ENCODE measurements around the gene STAMBP.

Gene STAMBP

DNA sequence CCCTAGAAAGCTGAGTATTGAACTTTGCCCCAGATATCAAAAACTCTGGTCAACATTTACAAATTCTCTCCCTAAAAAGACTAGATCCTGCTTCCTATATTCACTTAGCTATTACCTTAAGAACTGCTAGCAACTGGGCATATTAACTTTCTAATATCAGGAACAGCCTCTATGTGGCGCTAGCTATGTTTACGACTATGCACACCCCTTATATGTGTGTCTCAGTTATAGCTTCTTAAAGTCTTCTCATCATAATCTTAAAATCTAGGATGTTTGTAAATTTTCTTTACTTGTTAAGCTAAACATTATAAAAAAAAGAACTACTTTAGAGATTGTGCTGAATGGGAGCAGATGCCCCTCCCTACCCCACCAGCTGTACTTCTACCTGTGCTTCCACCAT, 1.7 kb upstream of the STAMBP start:
- peak overlapping the region; percentile 64 for H3K4me3 Mint-ChIP-seq

DNA sequence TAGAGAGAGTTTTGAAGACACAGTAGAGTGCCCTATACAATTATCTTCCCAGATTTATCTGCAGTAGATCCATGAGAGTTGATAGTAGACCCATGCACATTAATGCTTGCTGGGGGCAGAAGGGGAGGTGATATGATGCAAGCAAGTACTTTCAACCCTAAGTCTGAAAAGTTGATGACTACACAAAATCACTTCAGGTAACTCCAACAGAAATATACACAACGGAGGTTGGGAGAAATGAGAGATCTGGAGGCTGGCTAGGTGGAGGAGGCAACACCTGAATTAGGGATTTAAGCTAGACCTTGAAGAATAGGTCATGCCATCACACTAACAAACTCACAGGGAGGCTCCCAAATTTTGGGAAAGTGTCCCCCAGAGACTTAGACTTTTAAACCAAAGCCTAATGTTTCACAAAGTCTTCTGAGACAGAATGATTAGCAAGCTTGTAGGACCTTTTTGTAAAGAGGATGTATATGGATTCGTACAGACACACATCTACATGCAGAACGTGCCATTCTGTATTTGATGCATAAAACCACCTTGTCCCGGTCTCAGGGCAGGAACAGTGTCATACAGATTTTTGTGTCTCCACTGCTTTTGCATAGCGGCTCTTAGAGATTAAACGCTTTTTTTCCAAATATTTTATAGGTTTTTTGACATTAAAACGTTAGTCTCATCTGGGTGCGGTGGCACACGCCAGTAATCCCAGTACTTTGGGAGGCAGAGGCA, 937 bp upstream of the STAMBP start:
- H3K36me3 Mint-ChIP-seq, result peaks cover 13% of the 10 kb centered on the region
- H3K4me1 Mint-ChIP-seq, result peaks cover 50% of the 10 kb centered on the region
- no peak for ATAC-seq
- peak overlapping the region; percentile 89 for H3K27ac Mint-ChIP-seq
- H3K4me3 Mint-ChIP-seq, result peak overlapping the region; percentile 99
- no peaks in the 10 kb centered on the region for H3K9me3 Mint-ChIP-seq
- no peaks in the 10 kb centered on the region for H3K27me3 Mint-ChIP-seq

More for the DNA sequence above, 1.7 kb upstream of the STAMBP start:
- Mint-ChIP-seq H3K27ac (peak overlapping the region; percentile 89), H3K4me1 (peaks cover 52% of the 10 kb centered on the region), H3K27me3 (no peaks in the 10 kb centered on the region), H3K9me3 (no peaks in the 10 kb centered on the region), H3K36me3 (peaks cover 5% of the 10 kb centered on the region)
- ATAC-seq, result no peak

DNA sequence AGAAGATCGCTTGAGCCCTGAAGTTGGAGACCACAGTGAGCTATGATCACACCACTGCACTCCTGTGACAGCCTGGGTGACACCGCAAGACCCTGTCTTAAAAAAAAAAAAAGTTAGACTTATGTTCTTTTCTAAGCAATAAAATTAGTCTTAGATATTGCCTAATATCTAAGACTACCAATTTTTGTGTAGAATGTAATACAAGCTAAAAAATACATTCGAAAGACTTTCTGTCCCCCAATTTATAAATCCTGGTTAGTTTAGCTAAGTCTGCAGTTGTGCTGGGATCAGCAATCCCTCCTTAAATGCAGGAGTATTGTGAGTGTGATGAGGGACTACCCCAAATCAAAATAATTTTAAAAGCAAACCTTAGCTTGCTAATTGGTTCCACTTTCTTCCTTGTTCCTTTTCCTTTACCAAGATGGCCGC, 358 bp upstream of the STAMBP start:
- H3K4me3 Mint-ChIP-seq, result peak overlapping the region; percentile 99
- H3K27me3 Mint-ChIP-seq, result no peaks in the 10 kb centered on the region
- peak overlapping the region; percentile 89 for H3K27ac Mint-ChIP-seq
- H3K4me1 Mint-ChIP-seq, result peaks cover 46% of the 10 kb centered on the region
- no peaks in the 10 kb centered on the region for H3K9me3 Mint-ChIP-seq
- ATAC-seq, result no peak
- H3K36me3 Mint-ChIP-seq, result peaks cover 16% of the 10 kb centered on the region

DNA sequence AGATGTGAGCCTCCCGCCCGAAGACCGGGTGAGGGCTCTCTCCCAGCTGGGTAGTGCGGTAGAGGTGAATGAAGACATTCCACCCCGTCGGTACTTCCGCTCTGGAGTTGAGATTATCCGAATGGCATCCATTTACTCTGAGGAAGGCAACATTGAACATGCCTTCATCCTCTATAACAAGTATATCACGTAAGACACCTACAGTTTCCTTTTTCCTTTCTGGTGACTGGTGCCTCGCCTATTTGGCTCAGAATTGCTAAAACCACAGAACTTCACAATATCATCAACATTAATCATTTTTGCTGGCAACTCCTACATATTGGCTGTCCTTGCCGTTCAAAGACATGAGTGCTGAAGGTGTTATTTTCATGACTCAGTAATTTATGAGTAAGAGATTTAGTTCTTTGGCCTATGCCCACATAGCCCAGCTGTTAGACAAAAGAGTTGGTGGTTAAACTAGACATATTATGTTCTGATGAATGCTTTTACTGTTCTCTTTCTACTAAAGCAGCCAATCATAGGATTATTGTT, 2.2 kb downstream of the STAMBP start:
- no peak for ATAC-seq
- H3K4me1 Mint-ChIP-seq, result peaks cover 40% of the 10 kb centered on the region

DNA sequence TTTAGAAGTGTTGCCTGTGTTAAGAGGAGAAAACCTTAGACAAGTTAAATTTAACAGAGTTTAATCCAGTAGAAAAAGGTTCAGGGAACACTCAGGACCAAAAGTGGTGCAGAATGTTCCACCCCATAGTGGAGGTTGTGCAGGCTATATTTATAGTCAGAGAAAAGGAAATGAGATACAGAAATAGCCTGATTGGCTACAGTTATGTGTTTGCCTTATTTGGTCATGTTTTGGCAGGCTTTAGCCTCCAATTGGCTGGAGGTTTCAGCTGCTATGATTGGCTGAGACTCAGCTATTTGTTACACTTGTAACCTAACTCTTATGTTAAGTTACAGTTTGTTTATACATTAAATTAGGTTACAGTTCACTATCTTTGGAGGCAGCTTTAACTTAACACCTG, 4.2 kb downstream of the STAMBP start:
- Mint-ChIP-seq H3K36me3 (peaks cover 30% of the 10 kb centered on the region), H3K27ac (no peak overlapping the region), H3K9me3 (no peaks in the 10 kb centered on the region), H3K4me3 (no peak overlapping the region), H3K27me3 (no peaks in the 10 kb centered on the region), H3K4me1 (peaks cover 38% of the 10 kb centered on the region)
- no peak for ATAC-seq

More for the DNA sequence above, 2.2 kb downstream of the STAMBP start:
- H3K9me3 Mint-ChIP-seq, result no peaks in the 10 kb centered on the region
- no peaks in the 10 kb centered on the region for H3K27me3 Mint-ChIP-seq
- no peak overlapping the region for H3K4me3 Mint-ChIP-seq
- no peak overlapping the region for H3K27ac Mint-ChIP-seq
- H3K36me3 Mint-ChIP-seq, result peaks cover 30% of the 10 kb centered on the region

DNA sequence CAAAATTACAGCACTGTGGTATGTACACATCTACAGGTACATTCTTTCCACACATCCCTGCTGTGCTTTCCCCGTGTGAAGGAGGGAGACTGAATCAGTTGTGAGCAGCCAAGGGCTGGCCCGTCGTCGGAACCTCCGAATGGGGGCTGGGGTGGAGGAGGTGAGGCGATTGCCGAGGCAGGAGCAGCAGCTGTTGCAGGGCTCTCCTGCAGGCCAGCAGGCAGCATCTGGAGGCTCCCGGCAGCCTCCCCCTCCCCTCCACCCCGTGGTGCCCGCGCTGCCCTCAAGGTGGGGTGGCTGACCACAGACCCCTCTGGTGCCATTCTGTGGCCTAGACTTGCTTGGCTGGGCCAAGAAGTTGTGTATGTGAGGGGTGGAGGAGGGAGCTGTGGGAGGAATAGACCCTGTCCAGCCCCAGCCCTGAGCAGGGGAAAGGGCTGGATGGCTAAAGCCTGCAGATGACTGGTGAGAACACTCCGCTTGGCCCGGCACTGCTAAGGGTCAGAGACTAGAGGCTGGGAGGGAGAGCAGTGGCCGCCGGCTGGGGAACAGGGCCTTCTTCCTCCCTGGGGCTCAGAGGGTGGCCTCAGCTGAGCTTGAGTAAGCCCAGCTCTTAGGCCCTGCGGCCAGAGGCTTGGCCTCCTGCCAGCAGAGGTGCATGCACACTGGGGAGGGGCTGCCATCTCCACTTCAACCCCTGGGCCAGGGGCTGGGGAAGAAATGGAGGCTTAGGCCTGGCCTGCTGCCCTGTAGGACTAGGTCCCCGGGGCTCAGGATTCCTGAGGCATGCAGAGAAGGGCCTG, 7.6 kb downstream of the STAMBP start:
- peaks cover 19% of the 10 kb centered on the region for H3K4me1 Mint-ChIP-seq
- no peak overlapping the region for H3K27ac Mint-ChIP-seq
- H3K9me3 Mint-ChIP-seq, result no peaks in the 10 kb centered on the region
- no peaks in the 10 kb centered on the region for H3K27me3 Mint-ChIP-seq
- no peak for ATAC-seq
- H3K36me3 Mint-ChIP-seq, result peaks cover 36% of the 10 kb centered on the region
- H3K4me3 Mint-ChIP-seq, result no peak overlapping the region

DNA sequence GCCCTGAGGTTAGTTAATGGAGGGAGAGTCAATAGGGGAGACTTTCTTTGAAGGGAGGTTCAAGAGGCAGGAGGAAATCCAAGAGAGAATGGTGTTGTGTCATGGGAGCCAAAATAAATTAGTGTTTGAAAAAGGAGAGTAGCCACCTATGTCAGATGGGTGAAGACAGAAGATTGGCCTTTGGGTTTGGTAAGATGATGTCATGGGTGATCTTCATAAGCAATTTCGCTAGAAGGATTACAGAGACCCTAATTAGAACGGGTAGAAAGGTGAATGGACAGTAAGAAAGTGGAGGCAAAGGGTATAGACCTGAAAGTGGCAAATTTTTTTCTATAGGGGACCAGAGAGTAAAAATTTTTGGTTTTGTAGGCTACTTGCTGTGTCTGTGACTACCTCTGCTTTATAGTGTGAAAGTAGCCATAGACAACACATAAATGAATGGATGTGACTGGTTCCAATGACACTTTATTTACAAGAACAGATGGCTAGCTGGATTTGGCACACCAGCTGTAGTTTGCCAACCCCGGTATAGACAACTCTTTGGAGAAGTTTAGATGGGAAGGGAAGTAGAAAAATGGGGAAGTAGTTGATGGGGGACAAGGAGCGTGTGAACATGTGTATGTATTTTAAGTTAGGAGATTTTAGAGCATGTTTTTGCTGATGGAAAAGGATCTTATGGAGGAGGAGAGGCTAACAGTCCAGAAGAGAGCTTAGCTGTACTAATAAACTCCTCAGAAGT, 9.3 kb downstream of the STAMBP start:
- no peaks in the 10 kb centered on the region for H3K27me3 Mint-ChIP-seq
- no peaks in the 10 kb centered on the region for H3K9me3 Mint-ChIP-seq
- peaks cover 12% of the 10 kb centered on the region for H3K4me1 Mint-ChIP-seq
- no peak overlapping the region for H3K27ac Mint-ChIP-seq
- ATAC-seq, result no peak
- no peak overlapping the region for H3K4me3 Mint-ChIP-seq
- peaks cover 21% of the 10 kb centered on the region for H3K36me3 Mint-ChIP-seq

DNA sequence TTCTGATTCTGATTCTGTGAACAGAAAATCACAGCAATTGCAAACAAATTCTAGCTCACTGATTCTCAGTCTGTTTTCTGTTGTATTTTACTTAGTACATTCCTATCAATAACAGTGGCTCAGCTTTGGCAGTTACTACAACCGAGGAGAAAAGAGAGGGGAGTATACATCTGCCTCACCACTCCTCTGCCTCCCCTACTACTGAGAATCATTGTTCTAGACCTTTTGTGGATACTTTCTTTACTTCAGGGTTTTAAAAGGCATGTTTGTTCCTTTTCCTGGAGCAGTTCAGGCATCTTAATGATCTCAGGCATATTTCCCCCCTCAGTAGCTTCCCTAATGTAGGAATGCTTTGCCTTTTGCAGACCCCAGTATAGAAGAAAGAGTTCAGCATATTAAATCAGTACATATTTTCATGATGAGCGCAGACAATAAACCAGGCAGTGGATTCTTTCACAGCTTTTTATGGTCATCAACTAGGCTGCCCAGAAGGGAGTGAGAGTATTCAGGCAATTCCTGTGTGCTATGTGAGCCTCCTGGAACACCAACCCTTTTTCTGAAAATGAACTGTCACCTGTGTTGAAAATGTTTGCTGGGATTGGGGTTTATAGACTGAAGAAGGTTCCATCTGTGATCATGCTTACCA, 10.3 kb downstream of the STAMBP start:
- Mint-ChIP-seq H3K27ac (no peak overlapping the region), H3K27me3 (no peaks in the 10 kb centered on the region), H3K36me3 (peaks cover 22% of the 10 kb centered on the region)

DNA sequence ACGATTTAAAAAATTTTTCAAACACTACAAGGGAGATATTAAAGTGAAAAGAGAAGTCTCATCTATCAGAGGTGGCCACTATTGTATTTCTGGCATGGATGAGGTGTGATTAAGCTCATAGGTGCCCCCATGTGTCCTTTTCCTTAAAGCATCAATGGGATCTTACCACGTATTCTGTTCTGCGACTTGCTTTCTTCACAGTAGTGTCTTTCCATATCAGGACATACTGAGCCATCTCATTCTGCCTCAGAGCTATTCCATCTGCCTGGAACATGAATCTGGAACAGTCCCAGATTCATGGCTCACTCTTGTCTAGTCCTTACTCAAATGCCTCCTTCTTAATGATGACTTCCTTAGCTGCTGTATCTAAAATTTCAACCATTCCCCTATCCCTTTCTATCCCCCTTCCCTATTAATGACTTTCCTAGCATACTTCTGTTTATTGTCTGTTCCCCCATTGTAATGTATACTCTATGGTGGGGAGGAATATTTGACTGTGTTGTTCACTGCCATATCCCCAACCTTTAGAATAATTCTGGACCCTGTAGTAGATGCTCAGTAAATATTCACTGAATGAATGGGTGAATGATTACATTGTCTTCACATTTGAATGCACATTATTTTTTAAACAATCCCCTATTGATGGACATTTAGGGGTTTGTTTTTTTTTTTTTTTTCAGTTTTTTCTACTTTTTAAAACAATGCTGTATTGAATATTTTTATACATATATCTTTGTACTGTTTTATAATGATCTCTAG, 11.1 kb downstream of the STAMBP start:
- Mint-ChIP-seq H3K36me3 (peaks cover 25% of the 10 kb centered on the region), H3K9me3 (no peaks in the 10 kb centered on the region), H3K27me3 (no peaks in the 10 kb centered on the region), H3K4me1 (peaks cover 12% of the 10 kb centered on the region), H3K4me3 (no peak overlapping the region), H3K27ac (no peak overlapping the region)
- ATAC-seq, result no peak

More for the DNA sequence above, 10.3 kb downstream of the STAMBP start:
- H3K4me1 Mint-ChIP-seq, result peaks cover 12% of the 10 kb centered on the region
- H3K4me3 Mint-ChIP-seq, result no peak overlapping the region
- ATAC-seq, result no peak
- no peaks in the 10 kb centered on the region for H3K9me3 Mint-ChIP-seq

DNA sequence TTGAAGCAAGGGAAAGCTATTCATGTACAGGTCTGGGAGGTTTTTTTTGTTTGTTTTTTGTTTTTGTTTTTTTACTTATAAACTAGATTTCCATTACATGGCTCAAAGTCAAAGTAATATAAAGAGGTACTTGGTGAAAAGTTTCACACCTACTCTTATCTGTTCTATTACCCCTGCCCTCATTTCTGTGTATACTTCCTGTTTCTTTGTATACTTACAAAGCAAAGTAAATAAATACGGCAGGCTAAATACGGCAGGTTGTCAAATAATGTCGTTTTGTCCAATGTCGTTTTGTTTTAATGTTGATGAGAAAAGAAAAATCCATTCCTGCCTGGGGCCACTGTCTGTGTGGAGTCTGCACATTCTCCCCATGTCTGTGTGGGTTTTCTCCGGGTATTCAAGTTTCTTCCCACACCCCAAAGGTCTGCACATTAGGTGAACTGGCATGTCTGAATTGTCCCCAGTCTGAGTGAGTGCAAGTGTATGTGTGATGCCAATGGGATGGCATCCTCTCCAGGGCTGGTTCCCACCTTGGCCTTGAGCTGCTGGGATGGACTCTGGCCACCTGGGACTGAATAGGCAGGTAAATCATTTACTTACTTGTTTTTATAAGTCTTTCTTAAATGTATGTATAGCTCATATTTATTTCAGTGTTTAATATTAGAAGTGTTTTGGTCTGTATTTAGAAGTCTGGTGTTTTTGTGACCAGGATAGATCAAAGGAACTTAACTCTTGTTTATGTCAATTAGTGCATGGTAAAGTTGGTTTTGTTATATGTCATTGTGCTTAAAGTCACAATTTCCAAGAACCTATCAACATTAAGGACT, 13.4 kb downstream of the STAMBP start:
- Mint-ChIP-seq H3K4me1 (peaks cover 12% of the 10 kb centered on the region), H3K9me3 (no peaks in the 10 kb centered on the region), H3K4me3 (no peak overlapping the region), H3K27ac (no peak overlapping the region), H3K27me3 (no peaks in the 10 kb centered on the region), H3K36me3 (peaks cover 35% of the 10 kb centered on the region)
- no peak for ATAC-seq

DNA sequence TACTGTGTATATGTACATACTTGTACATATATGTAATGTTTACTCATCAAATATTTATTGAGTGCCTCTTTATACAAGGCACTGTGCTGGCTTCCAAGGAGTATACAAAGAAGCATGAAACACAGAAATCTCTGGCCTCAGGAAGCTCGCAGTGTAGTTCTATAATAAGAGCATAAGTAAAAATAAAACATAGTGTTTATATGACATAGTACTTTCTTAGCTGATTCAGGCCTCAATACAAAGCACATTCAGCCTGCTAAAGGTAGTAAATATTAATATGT, 13.9 kb downstream of the STAMBP start:
- Mint-ChIP-seq H3K27me3 (no peaks in the 10 kb centered on the region), H3K4me3 (no peak overlapping the region), H3K36me3 (peaks cover 39% of the 10 kb centered on the region), H3K27ac (no peak overlapping the region), H3K4me1 (peaks cover 9% of the 10 kb centered on the region), H3K9me3 (no peaks in the 10 kb centered on the region)
- ATAC-seq, result no peak

DNA sequence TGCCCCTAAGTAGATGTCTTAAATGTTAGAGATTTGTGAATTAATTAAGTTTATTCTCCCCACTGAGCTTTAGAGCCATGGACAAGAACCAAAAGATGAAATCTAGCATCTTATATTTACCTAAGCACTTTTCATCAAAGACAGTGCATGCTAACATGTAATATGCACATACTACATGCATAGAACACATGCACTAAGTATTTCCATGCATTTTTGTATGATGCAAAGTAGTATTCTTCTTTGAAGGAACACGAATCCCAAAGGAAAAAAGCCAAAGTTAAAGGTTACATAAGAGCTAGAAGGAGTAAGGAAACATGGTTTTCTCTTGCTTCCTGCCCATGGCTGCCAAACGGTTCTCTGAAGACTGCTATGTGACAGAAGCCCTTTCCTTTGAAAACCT, 15.3 kb downstream of the STAMBP start:
- Mint-ChIP-seq H3K4me3 (no peak overlapping the region), H3K27me3 (no peaks in the 10 kb centered on the region), H3K4me1 (no peaks in the 10 kb centered on the region), H3K36me3 (peaks cover 40% of the 10 kb centered on the region), H3K9me3 (no peaks in the 10 kb centered on the region), H3K27ac (no peak overlapping the region)
- no peak for ATAC-seq

DNA sequence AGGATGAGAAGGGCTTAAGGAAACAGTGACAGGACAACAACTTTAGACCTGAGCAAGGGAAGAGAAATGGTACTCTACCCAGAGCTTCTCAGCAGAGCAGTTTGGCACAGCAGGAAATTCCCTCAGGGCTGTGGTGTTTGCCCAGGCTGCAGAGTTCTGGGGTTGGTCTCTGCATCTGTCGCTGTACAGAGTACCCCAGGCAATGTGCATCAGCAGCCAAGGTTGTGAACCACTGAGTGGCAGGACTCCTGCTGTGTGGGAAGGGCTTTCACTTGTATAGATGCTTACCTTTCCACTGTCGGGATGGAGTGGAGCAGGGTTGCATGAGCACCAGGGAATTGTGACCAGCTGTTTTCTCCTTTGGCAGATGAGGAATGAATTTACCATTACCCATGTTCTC, 21.2 kb downstream of the STAMBP start:
- Mint-ChIP-seq H3K27ac (no peak overlapping the region), H3K4me1 (no peaks in the 10 kb centered on the region), H3K27me3 (no peaks in the 10 kb centered on the region), H3K36me3 (peaks cover 34% of the 10 kb centered on the region), H3K4me3 (no peak overlapping the region), H3K9me3 (no peaks in the 10 kb centered on the region)
- ATAC-seq, result no peak

DNA sequence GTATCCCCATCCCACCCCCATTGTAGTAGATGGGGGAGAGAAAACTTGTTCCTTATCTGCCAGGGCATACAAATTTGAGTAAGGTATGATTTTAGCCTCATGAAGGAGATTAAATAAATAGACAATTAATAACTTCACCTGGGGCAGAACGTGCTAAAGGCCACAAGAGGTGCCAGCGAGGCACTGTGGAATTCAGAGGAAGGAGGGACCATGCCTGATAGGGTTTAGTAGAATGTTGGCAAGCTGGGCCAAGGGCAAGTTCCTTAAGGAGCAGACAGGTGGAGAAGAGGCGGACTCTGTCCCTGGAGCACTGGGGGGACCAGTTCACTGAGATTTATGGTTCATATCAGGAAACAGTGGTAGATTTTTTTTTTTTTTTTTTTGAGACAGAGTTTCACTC, 22.5 kb downstream of the STAMBP start:
- Mint-ChIP-seq H3K4me3 (no peak overlapping the region), H3K9me3 (no peaks in the 10 kb centered on the region), H3K27me3 (no peaks in the 10 kb centered on the region), H3K27ac (no peak overlapping the region), H3K4me1 (peaks cover 3% of the 10 kb centered on the region), H3K36me3 (peaks cover 26% of the 10 kb centered on the region)
- no peak for ATAC-seq

All from stimulated activated memory B cell treated with anti-CD40 and anti-IgM and Interleukin-4, amounts not matched to agents 10 μg/mL and 1 μg/mL and 100 μg/mL, for 72 hours (primary cell).